ENCODE results near the gene RNF167.

Gene RNF167

DNA sequence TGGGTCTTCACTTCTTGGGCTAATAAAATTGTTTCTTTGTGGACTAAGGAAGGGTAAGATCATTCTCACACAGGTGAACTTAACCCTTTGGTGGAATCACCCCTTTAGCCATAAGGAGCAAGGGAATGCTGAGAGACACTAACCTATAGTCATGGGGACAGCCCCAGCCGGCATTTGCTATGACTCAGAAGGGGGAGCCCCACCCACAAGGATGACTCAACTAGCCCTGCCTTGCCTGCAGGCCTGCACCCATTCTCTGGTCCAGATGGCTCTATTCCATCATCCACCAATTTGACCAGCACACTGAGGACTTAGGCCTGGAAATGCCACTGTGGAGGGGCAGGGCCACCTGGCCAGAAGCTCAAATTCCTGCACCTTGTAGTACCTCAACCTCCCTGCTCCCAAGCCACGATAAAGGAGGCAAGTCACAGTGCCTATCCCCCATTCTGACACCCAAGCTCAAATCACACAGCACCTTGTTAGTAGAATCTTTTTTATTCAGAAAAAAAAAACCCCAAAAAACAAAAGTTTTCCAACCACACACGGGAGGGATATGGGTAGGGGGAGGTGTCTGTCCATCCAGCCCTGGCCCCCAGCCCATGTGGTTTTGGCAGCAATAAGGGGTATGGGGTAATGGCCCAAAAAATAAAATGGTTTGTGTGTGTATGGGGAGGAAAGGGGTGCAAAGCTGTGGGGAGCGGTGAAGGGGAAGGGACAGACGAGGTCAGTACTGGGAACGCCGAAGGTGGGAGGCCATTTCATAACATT, 5.3 kb downstream of the RNF167 start:
- DNase-seq (ENCODE audit: low read depth): peak; percentile 68
- peak overlapping the region; percentile 93 for H3K4me3 ChIP-seq (ENCODE audit: low read depth, low read length)
- TF ChIP-seq, protein P1, sequence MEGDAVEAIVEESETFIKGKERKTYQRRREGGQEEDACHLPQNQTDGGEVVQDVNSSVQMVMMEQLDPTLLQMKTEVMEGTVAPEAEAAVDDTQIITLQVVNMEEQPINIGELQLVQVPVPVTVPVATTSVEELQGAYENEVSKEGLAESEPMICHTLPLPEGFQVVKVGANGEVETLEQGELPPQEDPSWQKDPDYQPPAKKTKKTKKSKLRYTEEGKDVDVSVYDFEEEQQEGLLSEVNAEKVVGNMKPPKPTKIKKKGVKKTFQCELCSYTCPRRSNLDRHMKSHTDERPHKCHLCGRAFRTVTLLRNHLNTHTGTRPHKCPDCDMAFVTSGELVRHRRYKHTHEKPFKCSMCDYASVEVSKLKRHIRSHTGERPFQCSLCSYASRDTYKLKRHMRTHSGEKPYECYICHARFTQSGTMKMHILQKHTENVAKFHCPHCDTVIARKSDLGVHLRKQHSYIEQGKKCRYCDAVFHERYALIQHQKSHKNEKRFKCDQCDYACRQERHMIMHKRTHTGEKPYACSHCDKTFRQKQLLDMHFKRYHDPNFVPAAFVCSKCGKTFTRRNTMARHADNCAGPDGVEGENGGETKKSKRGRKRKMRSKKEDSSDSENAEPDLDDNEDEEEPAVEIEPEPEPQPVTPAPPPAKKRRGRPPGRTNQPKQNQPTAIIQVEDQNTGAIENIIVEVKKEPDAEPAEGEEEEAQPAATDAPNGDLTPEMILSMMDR (IDR thresholded peaks at IDR 0.05; ENCODE audit: low read depth, low read length, missing control alignments): no peak

DNA sequence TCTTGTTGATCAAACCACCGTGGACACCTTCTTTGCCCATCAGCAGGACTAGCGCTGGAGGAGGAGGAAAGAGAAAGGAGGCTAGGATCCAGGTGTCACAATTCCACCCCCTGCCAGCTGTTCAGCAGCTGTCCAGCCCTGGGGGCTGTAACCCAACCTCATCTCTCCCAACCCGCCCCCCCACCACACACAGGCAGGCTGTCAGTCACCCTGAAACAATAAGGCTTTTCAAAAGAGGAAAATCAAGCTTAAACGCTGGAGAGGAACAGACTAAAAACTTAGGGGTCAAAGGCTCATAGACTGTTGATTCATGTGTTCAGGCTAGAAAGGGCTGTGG, 5.8 kb downstream of the RNF167 start:
- H3K4me3 ChIP-seq (ENCODE audit: low read depth, low read length): peak overlapping the region; percentile 93
- DNase-seq (ENCODE audit: low read depth): no peak
- TF ChIP-seq, protein P1 (IDR thresholded peaks at IDR 0.05; ENCODE audit: low read depth, low read length, missing control alignments): no peak

DNA sequence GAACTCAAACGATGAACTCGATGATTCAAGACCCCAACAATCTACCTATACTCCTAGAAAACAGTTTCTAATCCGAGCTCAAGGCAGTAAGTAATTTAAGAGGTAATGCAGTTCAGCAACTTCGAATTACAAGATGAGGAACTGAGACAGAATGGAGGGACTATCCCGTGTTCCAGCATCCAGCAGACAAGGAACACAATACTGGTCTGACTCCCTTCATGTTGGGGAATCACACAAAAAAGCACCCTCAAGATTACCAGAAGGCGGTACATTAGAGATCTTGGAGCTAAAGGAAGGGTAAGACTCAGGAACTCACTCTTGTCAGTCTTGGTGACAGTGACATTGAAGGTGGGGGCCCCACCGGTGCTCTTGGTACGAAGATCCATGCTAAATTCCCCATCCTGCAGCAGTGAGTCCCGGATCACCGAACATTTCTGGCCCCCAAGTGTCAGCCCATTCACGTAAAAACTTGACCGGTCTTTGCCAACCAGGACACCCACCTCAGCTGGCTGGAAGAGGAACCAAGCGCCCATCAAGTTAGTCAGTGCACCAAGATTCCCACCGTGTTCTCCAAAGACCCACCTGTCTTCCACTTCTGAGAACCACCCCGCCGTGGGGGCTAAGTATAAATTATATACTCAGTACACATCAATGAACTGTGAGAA, 6.4 kb downstream of the RNF167 start:
- no peak for DNase-seq (ENCODE audit: low read depth)
- TF ChIP-seq, protein P1 (IDR thresholded peaks at IDR 0.05; ENCODE audit: low read depth, low read length, missing control alignments): no peak
- H3K4me3 ChIP-seq (ENCODE audit: low read depth, low read length): peak overlapping the region; percentile 93

DNA sequence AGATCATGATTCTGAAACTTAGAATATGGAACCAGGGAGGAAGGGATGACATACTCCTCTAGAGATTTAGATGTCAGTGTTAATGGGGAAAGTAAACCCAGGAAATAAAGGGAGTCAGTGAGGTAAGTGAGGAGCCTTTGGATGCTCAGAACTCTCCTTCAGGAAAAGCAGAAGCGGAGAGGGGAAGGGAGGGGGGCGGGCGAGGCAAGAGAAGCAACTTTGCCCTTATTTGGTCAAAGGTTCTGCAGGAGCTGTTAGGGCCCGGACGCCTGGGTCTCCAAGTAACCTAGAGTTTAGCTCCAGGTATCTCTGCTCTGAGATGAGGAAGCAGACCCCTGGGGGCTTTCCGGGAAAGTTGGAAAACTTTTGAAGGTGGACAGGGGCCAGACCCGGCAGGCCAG, 6.9 kb downstream of the RNF167 start:
- H3K4me3 ChIP-seq (ENCODE audit: low read depth, low read length): peak overlapping the region; percentile 93
- TF ChIP-seq, protein P1 (IDR thresholded peaks at IDR 0.05; ENCODE audit: low read depth, low read length, missing control alignments): no peak
- no peak for DNase-seq (ENCODE audit: low read depth)

DNA sequence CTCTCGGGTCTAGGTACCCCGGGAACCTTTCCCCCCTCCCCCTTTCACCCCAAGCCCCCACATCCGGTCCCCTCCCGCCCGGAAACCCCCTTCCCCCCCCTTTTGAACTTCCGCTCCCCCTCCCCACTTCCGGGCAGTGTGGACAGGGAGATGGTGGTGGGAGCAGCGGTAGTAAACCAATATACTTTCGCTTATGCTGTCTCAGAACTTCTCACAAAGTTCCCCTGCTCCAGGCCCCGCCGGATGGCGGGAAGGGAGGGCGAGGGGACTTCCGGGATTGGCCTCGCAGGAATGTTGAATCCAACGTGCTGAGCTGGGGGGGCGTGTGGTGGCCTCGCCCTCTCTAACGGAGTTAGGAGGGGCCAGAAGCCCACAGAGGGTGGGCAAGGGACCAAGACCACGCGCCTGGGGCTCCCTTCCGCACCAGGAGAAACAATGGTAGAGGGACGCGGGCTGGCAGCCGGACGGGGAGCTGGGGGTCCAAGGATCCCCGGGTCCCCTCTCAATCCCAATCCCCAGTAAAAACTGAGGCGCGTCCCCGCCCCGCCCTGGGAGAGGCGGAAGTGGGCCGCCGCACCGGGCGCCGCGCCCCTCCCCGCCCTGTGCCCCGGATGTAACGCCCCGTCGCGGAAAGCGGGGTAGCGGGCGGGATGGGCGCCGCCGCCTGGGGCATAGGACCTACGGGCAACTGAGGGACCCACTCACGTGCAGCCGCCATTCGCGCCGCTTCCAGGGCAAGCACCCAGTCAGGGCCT, 7.5 kb downstream of the RNF167 start:
- no peak for DNase-seq (ENCODE audit: low read depth)
- TF ChIP-seq, protein P1 (IDR thresholded peaks at IDR 0.05; ENCODE audit: low read depth, low read length, missing control alignments): no peak
- H3K4me3 ChIP-seq (ENCODE audit: low read depth, low read length): peak overlapping the region; percentile 93

DNA sequence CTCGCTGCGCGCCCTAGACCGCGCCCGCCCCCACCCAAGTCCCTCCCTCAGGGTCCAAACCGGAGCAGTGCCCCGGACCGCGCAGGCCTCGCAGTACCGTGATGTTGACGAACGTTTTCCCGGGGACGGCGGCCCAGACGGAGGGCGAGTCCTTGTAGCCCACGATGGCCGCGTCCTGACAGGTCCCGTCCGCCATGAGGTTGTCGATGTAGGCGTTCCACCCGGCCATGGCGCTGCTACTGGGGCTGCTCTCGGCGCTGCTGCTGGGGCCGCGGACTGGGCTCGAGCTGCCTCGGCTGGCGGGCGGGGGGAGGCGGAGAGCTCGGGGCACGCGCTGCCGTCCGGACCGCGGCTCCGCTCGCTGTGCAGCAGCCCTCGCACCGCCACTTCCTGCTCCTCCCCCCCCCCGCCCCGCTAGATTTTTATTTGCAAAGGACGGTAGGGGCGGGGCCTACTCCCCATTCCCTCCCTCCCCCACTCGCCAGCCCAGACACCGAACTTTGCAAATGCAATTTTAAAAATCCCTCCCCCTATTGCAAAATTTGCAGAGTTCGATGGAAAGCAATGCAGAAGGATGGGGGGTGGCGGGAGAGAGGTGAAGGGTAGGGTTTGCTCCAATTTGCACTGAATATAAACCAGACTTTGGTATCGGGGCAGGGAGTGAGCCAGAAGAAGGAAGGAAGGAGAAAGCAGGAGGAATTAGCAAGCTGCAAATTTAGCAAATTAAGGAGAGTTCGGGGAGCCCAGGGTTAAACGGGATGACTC, 8.3 kb downstream of the RNF167 start, which contains the start of gene PFN1:
Gene PFN1 (minus strand): TSS at position 365 of the 765 bp plus-strand sequence. CDS start 136 bp downstream, at position 229.
- peak within 1 kb of the TSS; percentile 93 for H3K4me3 ChIP-seq (ENCODE audit: low read depth, low read length)
- peak; percentile 78 for DNase-seq (ENCODE audit: low read depth)
- TF ChIP-seq, protein P1 (IDR thresholded peaks at IDR 0.05; ENCODE audit: low read depth, low read length, missing control alignments): no peak

All from GM12864 (cell line).